Measurements from ENCODE around the gene RGL1.
A peak's percentile ranks its signal among the peaks of the same experiment; 100 is the strongest.
"Not testable (repeated sequence)": the region's sequence is repeated elsewhere in the genome, so short reads cannot be mapped to it uniquely, and the experiment has no call there.

RGL1 gene

DNA sequence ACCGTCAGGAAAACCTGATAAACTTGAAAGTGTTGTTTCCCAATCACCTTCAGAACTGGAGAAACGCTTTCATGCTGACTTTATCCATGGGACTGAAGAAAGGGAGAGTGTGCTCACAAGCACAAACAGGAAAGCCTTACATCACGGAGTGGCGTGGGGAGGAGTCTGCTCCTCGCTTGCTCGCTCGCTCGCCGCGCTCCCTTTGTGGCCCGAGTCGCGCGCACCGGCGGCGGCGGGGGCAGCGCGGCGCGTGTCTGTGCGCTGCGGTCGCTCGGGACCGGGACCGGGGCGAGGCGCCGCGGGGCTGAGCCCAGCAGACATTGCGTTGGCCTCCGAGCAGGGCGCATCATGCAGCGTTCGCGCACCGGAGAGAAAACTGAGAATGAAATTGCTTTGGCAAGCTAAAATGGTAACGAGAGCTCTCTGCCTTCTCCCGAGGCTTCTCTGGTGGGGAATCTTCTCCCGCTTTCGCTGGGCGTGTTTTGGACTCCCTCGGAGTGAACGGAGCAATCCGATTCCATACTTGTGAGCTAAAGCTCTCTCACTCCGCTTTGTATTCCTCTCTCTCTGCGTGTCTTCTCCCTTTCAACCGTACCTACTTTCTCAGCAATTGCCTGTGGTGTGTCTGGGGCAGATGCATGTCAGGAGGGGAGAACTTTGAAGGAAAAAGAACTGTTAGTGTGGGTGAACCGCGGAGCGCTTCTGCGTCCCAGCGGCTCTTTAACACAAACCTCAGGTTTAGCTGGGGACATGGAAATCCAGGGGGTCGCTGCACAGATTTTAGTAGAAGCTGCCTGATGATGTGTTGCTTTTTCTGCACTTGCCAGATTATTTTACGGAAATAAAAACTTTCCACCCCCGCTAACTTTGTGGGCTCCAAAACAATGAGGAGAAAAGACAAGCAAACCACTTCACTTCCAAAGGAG lies at the start of gene RGL1:
RGL1 (plus strand) TSS at position 205 of the 926 bp plus-strand sequence; CDS start at position 383, 178 bp downstream.
- DNase-seq (ENCODE audit: low read depth): peak; percentile 86

- no peak for DNase-seq (ENCODE audit: low read depth)
These were observed 48.6 kb upstream of the RGL1 start for GRCh38 chr1:183756326-183756725.

DNA sequence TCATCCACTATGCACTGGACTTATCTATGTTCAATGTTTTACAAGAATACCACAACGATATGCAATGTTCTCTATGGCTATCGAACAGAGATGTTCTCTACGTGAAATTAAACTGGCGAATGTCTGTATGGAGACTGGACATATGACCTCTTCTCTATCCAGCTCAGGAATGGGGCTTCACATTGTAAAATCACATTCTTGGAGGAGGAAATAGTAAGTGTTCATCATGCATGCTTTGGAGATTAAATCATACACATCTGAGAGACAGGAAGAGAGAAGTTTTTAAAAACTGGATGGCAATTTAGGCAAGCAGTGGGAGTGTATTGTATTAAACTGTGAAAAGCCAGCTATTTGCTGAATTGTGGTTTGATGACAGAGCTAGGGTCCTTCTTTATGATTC lies 47.9 kb upstream of the RGL1 start:
- DNase-seq (ENCODE audit: low read depth): peak; percentile 77

- no peak for DNase-seq (ENCODE audit: low read depth)
These were observed 46.0 kb upstream of the RGL1 start for GRCh38 chr1:183758913-183759312.

DNA sequence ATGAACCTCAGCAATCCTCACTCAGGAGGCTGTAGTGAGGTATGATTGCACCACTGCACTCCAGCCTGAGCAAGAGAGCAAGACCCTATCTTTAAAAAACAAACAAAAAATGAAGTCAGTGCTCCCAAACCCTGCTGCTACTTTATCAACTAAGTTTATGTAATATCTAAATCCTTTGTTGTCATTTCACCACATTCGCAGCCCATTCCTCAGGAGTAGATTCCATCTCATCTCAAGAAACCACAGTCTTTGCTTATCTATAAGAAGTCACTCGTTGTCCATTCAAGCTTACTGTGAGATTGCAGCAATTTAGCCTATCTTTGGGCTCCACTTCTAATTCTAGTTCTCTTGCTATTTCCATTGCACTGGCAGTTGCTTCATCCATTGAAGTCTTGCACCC lies 44.3 kb upstream of the RGL1 start:
- peak; percentile 79 for DNase-seq (ENCODE audit: low read depth)

GRCh38 chr1:183761871-183762270 lies 43.0 kb upstream of the RGL1 start:
- peak; percentile 78 for DNase-seq (ENCODE audit: low read depth)

DNA sequence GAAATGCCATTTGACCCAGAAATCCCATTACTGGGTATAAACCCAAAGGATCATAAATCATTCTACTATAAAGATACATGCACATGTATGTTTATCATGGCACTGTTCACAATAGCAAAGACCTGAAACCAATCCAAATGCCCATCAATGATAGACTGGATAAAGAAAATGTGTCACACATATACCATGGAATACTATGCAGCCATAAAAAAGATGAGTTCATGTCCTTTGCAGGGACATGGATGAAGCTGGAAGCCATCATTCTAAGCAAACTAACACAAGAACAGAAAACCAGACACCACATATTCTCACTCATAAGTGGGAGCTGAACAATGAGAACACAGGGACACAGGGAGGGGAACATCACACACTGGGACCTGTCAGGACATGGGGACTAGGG lies 42.1 kb upstream of the RGL1 start:
- not testable (repeated sequence) for DNase-seq (ENCODE audit: low read depth)

DNA sequence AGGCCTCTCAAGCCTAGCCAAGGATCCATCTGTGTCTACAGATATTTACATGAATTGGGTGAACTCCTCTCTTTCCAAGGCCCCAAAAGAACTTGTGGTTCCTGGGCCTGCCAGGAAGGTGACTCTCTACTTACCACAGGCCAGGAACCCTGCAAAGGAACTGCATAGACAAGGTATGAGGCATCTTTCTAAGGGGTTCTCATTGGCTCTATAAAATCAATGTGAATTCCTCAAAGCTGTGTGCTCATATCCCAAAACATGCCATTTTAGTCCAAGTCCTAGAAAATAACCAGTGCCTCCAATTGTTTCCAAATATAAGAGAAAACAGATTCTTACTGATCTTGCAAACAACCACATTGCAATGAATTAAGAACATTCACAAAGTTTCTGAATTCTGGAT lies 39.9 kb upstream of the RGL1 start:
- no peak for DNase-seq (ENCODE audit: low read depth)

- DNase-seq (ENCODE audit: low read depth): no peak
These were observed 34.7 kb upstream of the RGL1 start for GRCh38 chr1:183769956-183770815.

DNA sequence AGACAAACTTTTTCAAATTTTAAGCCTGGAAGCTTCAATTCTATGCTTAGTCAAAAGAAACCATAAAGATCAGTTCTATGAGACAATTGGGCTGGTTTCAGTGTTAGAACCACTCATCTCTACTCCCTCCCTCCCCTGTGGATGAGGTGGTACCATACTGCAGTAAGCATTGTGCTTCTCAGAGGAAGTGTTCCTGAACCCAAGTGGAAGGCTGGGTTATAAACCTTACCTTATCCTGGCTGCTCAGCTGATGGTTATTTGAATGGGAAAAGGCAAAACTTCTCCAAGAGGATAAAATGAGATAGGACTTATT lies 34.1 kb upstream of the RGL1 start:
- no peak for DNase-seq (ENCODE audit: low read depth)

GRCh38 chr1:183773482-183774274 lies 31.2 kb upstream of the RGL1 start:
- DNase-seq (ENCODE audit: low read depth): no peak

- no peak for DNase-seq (ENCODE audit: low read depth)
These were observed 30.0 kb upstream of the RGL1 start for GRCh38 chr1:183774938-183775337.

GRCh38 chr1:183776731-183777130 lies 28.2 kb upstream of the RGL1 start:
- DNase-seq (ENCODE audit: low read depth): peak; percentile 84

DNA sequence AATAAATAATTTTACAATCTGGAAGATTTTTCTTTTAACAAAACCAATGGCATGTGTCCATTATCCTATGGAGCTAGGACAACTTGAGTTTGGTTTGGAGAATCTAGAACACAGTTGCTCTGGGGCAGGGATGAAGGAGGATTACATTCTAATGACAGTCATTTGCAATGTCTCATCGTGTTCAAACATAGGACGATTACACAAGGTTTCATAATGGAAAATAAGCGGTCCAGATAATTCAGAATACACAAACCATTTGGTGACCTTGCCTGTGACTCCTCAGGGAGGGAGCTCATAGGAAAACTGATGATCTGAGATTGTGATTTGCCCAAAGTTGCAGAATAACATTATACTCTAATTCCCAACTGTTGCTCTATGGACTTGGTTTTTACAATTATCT lies 27.6 kb upstream of the RGL1 start:
- DNase-seq (ENCODE audit: low read depth): peak; percentile 37

DNA sequence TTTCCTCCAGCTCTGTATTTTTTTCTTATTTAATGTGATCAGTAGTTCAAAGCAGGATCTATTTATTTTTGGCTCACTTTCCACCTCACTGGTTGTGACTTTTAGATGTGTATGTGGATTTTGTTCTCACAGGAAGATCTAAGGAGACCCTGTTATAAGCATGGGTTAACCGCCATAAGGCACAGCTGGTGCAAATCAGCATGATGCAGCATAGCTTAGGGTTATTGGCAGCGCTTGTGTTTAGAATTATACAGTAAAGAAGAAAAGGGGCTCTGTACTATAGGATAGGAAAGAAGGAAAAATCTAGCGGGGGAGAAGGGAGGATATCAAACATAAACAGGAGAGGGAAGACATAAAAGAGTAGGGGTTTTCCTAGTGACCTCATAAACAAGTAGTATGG lies 26.9 kb upstream of the RGL1 start:
- no peak for DNase-seq (ENCODE audit: low read depth)

GRCh38 chr1:183778568-183779433 lies 26.1 kb upstream of the RGL1 start:
- DNase-seq (ENCODE audit: low read depth): no peak

- no peak for DNase-seq (ENCODE audit: low read depth)
These were observed 24.8 kb upstream of the RGL1 start for GRCh38 chr1:183780159-183780558.

- DNase-seq (ENCODE audit: low read depth): no peak
These were observed 24.2 kb upstream of the RGL1 start for GRCh38 chr1:183780757-183781156.

GRCh38 chr1:183783342-183783741 lies 21.6 kb upstream of the RGL1 start:
- DNase-seq (ENCODE audit: low read depth): peak; percentile 49

GRCh38 chr1:183783767-183784637 lies 20.9 kb upstream of the RGL1 start:
- DNase-seq (ENCODE audit: low read depth): peak; percentile 65

All from amniotic epithelial cell (primary cell).